ENCODE data around the gene VSTM2B.

DNA sequence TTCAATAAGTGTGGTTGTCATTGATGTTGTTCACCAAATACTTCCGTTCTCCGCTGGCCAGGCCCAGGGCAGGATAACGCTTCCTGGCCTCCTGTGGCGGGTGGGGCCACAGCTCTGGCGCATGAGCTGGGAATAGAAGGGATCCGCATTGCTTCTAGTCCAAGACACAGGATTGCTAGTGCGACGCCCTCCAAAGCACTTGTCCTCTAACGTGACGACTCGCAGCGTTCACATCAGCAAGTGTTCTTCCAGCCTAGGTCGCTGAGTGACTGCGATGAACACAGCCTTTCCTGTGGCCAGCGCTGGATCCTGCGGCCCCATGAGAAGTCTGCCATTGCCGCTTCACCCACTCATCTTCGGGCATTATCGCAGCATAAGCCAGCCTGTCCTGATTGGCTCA is 39.4 kb downstream of the VSTM2B start:
- TF ChIP-seq, protein P1, sequence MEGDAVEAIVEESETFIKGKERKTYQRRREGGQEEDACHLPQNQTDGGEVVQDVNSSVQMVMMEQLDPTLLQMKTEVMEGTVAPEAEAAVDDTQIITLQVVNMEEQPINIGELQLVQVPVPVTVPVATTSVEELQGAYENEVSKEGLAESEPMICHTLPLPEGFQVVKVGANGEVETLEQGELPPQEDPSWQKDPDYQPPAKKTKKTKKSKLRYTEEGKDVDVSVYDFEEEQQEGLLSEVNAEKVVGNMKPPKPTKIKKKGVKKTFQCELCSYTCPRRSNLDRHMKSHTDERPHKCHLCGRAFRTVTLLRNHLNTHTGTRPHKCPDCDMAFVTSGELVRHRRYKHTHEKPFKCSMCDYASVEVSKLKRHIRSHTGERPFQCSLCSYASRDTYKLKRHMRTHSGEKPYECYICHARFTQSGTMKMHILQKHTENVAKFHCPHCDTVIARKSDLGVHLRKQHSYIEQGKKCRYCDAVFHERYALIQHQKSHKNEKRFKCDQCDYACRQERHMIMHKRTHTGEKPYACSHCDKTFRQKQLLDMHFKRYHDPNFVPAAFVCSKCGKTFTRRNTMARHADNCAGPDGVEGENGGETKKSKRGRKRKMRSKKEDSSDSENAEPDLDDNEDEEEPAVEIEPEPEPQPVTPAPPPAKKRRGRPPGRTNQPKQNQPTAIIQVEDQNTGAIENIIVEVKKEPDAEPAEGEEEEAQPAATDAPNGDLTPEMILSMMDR (IDR thresholded peaks at IDR 0.05): no peak
- TF ChIP-seq EZH2 (IDR thresholded peaks at IDR 0.05) (no peak), EZH2phosphoT487 (IDR thresholded peaks at IDR 0.05) (no peak)
